DOHH2 (cell line): ENCODE results near the gene CD151.

Source experiments
- EZH2phosphoT487 ChIP-seq: fragments of 200-600 bp; sonication (generic); IDR thresholded peaks from 2 replicates; pipeline ENCODE4 v1.6.1; 2017; ENCODE audit warnings: borderline replicate concordance, mild to moderate bottlenecking, antibody characterized with exemption, low read length, moderate library complexity, mixed read lengths
- TF ChIP-seq, protein P1 (sequence below): fragments of 200-600 bp; sonication (generic); IDR thresholded peaks from one replicate; pipeline ENCODE4 v1.5.1; 2014; ENCODE audit warnings: antibody characterized with exemption, mild to moderate bottlenecking, low read depth, low read length; ENCODE audit not compliant: poor library complexity, severe bottlenecking

DNA sequence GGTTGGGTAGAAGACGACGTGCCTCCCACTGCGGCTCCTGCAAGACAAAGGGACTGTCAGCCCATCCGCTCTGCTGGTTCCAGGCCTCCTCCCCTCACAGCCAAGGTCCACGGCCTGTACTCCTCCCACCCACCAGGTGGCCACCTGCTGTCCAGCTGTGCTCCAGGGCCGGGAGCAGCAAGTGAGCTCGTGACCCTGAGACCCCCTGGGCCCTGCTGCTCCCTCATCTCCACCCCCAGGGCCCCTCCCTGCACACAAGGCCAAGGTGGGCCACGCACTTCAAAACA lies 37.3 kb downstream of the CD151 start:
- TF ChIP-seq, protein P1, sequence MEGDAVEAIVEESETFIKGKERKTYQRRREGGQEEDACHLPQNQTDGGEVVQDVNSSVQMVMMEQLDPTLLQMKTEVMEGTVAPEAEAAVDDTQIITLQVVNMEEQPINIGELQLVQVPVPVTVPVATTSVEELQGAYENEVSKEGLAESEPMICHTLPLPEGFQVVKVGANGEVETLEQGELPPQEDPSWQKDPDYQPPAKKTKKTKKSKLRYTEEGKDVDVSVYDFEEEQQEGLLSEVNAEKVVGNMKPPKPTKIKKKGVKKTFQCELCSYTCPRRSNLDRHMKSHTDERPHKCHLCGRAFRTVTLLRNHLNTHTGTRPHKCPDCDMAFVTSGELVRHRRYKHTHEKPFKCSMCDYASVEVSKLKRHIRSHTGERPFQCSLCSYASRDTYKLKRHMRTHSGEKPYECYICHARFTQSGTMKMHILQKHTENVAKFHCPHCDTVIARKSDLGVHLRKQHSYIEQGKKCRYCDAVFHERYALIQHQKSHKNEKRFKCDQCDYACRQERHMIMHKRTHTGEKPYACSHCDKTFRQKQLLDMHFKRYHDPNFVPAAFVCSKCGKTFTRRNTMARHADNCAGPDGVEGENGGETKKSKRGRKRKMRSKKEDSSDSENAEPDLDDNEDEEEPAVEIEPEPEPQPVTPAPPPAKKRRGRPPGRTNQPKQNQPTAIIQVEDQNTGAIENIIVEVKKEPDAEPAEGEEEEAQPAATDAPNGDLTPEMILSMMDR = no peak
- TF ChIP-seq EZH2phosphoT487 = no peak
